GM20431 (cell line): ENCODE data around the gene STX1A.
"Not testable (repeated sequence)": the region's sequence is repeated elsewhere in the genome, so short reads cannot be mapped to it uniquely, and the experiment has no call there.

Experiments used
- in situ Hi-C: fragments of 300-500 bp; cut with MseI, MboI; formaldehyde crosslinking; loops from one replicate; pipeline ENCODE4 v1.15.0; 2020; ENCODE audit warnings: low sequenced_read_pairs; ENCODE audit not compliant: unreplicated experiment

Gene STX1A

GRCh38 chr7:73690646-73691045 lies 28.8 kb downstream of the STX1A start:
- in situ Hi-C loops: no loop called here

DNA sequence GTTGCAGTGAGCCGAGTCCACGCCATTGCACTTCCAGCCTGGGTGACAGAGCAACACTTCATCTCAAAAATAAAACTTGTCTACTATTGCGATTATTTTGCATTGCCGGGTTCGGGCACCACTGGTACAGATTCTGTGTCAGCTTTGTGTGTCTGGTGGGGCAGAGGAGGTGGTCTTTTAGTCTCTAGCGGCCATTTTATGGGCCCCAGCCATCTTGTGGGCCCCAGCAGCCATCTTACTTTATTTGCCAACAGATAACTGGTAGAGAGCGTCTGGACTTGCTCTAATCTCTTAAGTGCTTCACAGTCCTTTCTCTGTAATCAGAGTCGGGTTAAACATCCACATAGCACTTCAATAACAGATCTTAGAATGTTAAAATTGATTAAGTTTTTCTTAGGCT lies 31.2 kb downstream of the STX1A start:
- in situ Hi-C loops: no loop called here

- in situ Hi-C loops: no loop called here
Observed at GRCh38 chr7:73685311-73685710, 34.2 kb downstream of the STX1A start.

DNA sequence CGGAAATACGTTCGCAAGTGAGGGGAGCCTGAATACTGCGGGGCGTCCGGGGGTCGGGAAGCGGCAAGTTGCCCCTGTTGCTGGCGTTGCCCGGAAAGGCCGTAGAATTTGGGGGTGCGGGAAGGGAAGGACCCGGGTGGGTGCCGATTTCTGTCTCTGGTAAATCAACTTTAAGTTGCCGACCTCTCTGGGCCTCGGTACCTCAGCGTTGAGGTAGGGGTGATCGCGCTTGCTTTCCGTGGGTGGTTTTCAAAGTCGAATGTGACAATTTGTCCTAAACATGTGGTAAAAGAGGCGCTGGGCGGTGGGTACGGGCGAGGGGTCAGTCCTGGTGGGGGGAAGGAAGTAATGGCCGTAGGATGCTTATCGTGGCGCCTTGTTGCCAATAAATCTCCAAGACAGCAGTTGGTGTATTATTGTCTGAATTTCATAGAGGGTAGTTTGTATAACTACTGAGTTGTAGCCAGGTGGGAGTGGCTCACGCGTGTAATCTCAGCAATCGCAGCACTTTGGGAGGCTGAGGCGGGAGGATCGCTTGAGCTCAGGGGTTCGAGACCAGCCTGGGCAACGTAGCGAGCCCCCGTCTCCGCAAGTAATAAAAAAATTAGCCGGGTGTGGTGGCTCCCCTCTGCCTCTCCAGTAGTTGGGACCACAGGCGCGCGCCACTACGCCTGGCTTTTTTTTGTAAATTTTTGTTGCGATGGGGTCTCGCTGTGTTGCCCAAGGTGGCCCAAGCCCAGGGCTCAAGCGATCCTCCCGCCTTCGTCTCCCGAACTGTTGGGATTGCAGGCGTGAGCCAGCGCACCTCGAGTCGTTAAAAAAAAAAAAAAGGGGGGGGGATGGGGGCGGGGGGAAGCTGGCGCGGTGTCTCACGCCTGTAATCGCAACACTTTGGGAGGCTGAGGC lies 35.4 kb downstream of the STX1A start:
- in situ Hi-C loops: no loop called here

DNA sequence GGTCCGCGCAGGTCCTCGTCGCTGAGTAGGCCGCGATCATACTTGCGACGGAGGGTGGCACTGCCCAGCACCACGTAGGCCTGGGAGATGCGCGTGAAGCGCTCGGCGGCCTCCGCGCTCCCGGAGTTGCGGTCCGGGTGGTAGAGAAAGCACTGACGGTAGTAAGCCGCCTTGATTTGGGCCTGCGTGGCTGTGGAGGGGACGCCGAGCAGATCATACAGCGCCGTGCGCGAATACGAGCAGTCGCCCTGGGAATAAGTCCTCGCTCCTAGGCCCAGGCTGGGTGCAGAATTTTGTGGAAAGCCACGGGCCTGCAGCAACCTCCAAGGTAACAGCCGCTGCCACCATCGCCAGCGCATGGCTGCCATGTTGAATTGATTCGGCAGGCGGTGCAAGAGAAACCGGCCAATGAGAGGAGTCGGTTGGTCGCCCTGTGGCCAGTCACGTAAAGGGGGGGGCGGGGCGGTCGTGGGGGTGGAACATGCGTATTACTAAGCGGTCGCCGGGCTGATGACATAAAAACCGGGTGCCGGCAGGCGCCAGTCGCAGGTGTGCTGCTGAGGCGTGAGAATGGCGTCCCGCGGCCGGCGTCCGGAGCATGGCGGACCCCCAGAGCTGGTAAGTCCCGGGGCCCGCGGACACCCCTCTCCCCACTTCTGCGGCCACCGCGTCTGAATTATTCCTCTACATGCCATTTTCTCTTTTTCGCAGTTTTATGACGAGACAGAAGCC lies 36.2 kb downstream of the STX1A start, which contains the start of the genes BUD23 and DNAJC30:
Gene BUD23 (plus strand): TSS at position 542 of the 732 bp plus-strand sequence. CDS start 29 bp downstream, at position 571.
Gene DNAJC30 (minus strand): TSS at position 398 of the 732 bp plus-strand sequence. CDS start 30 bp downstream, at position 368.
- in situ Hi-C loops: no loop called here

- in situ Hi-C loops: no loop called here
Observed at GRCh38 chr7:73682745-73683055, 36.8 kb downstream of the STX1A start.

DNA sequence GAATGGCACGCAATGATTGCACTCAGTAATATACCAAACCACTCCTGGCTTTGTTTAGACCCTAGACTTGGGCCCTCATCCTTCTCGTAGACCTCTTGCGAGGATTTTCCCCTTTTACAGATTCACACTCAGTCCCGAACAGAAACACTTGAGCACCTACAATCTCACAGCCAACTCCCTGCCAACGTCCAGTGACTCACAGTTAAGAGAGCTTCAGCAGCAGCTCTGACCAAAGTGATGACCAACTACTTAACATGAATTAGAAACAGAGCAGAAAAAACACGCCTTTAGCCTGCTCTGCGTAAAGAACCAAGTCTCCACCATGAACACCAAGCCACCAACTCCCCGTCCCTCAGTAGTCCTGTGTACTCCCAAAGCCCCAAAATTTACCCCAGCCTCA lies 38.4 kb downstream of the STX1A start:
- in situ Hi-C loops: no loop called here

DNA sequence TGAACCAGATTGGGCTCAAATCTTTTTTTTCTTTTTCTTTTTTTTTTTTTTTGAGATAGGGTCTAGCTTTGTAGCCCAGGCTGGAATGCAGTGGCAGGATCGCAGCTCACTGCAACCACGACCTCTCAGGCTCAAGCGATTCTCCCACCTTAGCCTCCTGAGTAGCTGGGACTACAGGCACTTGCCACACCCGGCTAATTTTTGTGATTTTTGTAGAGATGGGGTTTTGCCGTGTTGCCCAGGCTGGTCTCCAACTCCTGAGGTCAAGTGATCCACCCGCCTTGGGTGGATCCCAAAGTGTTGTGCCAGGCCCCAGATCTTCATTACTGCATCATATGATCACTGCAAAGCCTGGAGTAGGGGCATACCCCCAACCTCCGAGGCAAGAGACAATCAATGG lies 39.0 kb downstream of the STX1A start:
- in situ Hi-C loops: no loop called here

DNA sequence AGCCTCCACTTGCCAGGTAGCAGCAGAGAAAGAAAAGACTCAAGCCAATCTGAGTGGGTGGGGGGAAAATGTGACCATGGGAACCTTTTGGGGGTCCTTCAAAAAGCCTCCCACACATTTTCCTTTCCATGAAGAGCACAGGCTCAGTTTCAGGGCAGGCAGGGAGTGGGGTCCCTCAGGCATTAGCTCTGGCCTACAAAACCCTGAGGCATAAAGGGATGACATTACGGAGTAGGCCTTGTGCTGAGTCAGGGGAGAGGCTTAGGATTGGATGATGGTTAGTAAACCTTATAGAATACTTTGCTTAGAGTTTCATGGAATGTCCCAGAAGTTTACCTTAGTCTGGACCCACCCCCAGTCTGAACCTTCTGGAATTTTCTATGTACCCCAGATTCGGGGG lies 39.8 kb downstream of the STX1A start:
- in situ Hi-C loops: no loop called here

GRCh38 chr7:73678862-73679261 lies 40.6 kb downstream of the STX1A start:
- in situ Hi-C loops: no loop called here

DNA sequence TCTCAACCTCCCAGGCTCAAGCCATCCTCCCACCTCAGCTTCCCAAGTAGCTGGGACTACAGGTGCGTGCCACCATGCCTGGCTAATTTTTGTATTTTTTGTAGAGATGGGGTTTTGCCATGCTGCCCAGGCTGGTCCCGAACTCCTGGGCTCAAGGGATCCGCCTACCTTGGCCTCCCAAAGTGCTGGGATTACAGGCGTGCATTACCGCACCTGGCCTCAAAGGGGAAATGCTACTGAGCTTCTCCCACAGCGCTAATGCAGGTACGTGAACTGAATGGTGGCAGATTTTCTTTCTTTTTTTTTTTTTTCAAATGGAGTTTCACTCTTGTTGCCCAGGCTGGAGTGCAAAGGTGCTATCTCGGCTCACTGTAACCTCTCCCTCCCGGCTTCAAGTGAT lies 43.4 kb downstream of the STX1A start:
- in situ Hi-C loops: not testable (repeated sequence)

GRCh38 chr7:73674468-73675124 lies 44.9 kb downstream of the STX1A start:
- in situ Hi-C loops: no loop called here

GRCh38 chr7:73671857-73672445 lies 47.5 kb downstream of the STX1A start:
- in situ Hi-C loops: no loop called here

GRCh38 chr7:73671322-73671661 lies 48.2 kb downstream of the STX1A start:
- in situ Hi-C loops: no loop called here

- in situ Hi-C loops: no loop called here
Observed at GRCh38 chr7:73669858-73670385, 49.5 kb downstream of the STX1A start.

GRCh38 chr7:73669288-73669701 lies 50.2 kb downstream of the STX1A start:
- in situ Hi-C loops: no loop called here

DNA sequence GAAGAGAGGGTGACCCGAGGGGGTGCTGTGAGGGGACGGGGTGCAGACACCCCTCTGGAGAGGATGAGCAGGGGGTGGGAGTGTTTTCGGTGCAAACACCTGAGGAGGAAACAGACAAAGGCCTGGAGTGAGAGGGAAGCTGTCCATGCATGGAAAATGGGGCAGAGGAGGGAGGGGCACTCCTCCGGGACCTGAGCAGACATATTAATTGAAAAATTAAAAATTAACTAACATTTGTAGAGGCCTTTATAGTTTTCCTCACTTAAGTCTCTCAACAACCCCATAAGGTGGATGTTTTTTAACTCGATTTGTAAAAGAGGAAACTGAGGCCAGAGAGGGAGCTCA lies 50.6 kb downstream of the STX1A start:
- in situ Hi-C loops: no loop called here

GRCh38 chr7:73668103-73668885 lies 51.2 kb downstream of the STX1A start:
- in situ Hi-C loops: no loop called here

GRCh38 chr7:73667344-73668102 lies 51.9 kb downstream of the STX1A start, which contains the start of gene VPS37D:
Gene VPS37D (plus strand): TSS chr7:73667831. CDS start chr7:73667959, 128 bp downstream.
- in situ Hi-C loops: no loop called here
